HFFc6 (cell line): ENCODE measurements around the gene RNF175. TPM values are rescaled to one million over a fixed set of nuclear protein-coding genes. Genes with fewer than 3 reads are reported as not detected.
A peak's percentile ranks its signal among the peaks of the same experiment; 100 is the strongest.

Source experiments
- DNase-seq: peaks from one replicate; pipeline ENCODE4 v3.0.0-alpha.2; 2018
- H3K27ac Mint-ChIP-seq: 2 replicates; pipeline ENCODE4 v1.8.0; 2020; ENCODE audit warnings: mild to moderate bottlenecking, mixed read lengths
- H3K27me3 Mint-ChIP-seq: 2 replicates; pipeline ENCODE4 v1.8.0; 2021; ENCODE audit warnings: mild to moderate bottlenecking, moderate library complexity, mixed read lengths; ENCODE audit not compliant: insufficient read depth
- H3K36me3 Mint-ChIP-seq: 2 replicates; pipeline ENCODE4 v1.8.0; 2021; ENCODE audit warnings: low read depth, mixed read lengths
- H3K4me1 Mint-ChIP-seq: 2 replicates; pipeline ENCODE4 v1.8.0; 2020; ENCODE audit warnings: low read depth, mixed read lengths
- H3K4me3 Mint-ChIP-seq: 2 replicates; pipeline ENCODE4 v1.8.0; 2020; ENCODE audit warnings: mild to moderate bottlenecking, moderate library complexity, mixed read lengths
- H3K9me3 Mint-ChIP-seq: 2 replicates; pipeline ENCODE4 v1.8.0; 2020; ENCODE audit warnings: mild to moderate bottlenecking, mixed read lengths
- CTCF ChIP-seq: fragments of 200-600 bp; sonication (generic); IDR thresholded peaks from 2 replicates; pipeline ENCODE4 v1.5.0; 2021; ENCODE audit warnings: antibody characterized with exemption, mild to moderate bottlenecking
- total RNA-seq, 6 experiments: library from RNA; stranded (reverse); fragmentation: NEBNext Ultra II Directional; extraction: Animal tissue kit (Norgen Biotek cat#: 25700); gene quantifications; 2 replicates in 1 of 6; 3 replicates in 5 of 6; pipeline ENCODE4 v1.2.3, GENCODE V29; 2021

The RNF175 gene
- total RNA-seq, 6 experiments from 2014 or later: not detected

- no peaks in the 10 kb centered on the region for H3K36me3 Mint-ChIP-seq
- no peaks in the 10 kb centered on the region for H3K9me3 Mint-ChIP-seq
- DNase-seq: no peak
- no peak for TF ChIP-seq CTCF
- peaks cover 12% of the 10 kb centered on the region for H3K4me1 Mint-ChIP-seq
- no peak overlapping the region for H3K27ac Mint-ChIP-seq
- H3K4me3 Mint-ChIP-seq: no peak overlapping the region
- peaks cover 11% of the 10 kb centered on the region for H3K27me3 Mint-ChIP-seq
Observed at GRCh38 chr4:153782581-153782980, 22.8 kb upstream of the RNF175 start.

GRCh38 chr4:153781717-153782416, 22.0 kb upstream of the RNF175 start:
- TF ChIP-seq CTCF: no peak
- Mint-ChIP-seq H3K4me3 (no peak overlapping the region), H3K27me3 (peaks cover 6% of the 10 kb centered on the region), H3K9me3 (no peaks in the 10 kb centered on the region), H3K4me1 (peaks cover 12% of the 10 kb centered on the region), H3K36me3 (no peaks in the 10 kb centered on the region), H3K27ac (no peak overlapping the region)
- DNase-seq: peak; percentile 9

- H3K4me3 Mint-ChIP-seq: no peak overlapping the region
- no peaks in the 10 kb centered on the region for H3K36me3 Mint-ChIP-seq
- H3K27ac Mint-ChIP-seq: no peak overlapping the region
- H3K4me1 Mint-ChIP-seq: peaks cover 12% of the 10 kb centered on the region
- DNase-seq: no peak
- H3K27me3 Mint-ChIP-seq: peaks cover 6% of the 10 kb centered on the region
- TF ChIP-seq CTCF: no peak
- H3K9me3 Mint-ChIP-seq: no peaks in the 10 kb centered on the region
Observed at GRCh38 chr4:153781280-153781679, 21.5 kb upstream of the RNF175 start.

- Mint-ChIP-seq H3K27ac (no peak overlapping the region), H3K9me3 (no peaks in the 10 kb centered on the region), H3K4me1 (peaks cover 12% of the 10 kb centered on the region), H3K27me3 (peaks cover 6% of the 10 kb centered on the region), H3K36me3 (no peaks in the 10 kb centered on the region), H3K4me3 (no peak overlapping the region)
- no peak for TF ChIP-seq CTCF
- DNase-seq: no peak
Observed at GRCh38 chr4:153780876-153781275, 21.1 kb upstream of the RNF175 start.

- Mint-ChIP-seq H3K4me1 (peaks cover 12% of the 10 kb centered on the region), H3K36me3 (no peaks in the 10 kb centered on the region), H3K4me3 (no peak overlapping the region), H3K27me3 (peaks cover 6% of the 10 kb centered on the region; the same call in 1 of the 2 replicates), H3K9me3 (no peaks in the 10 kb centered on the region), H3K27ac (no peak overlapping the region)
- no peak for TF ChIP-seq CTCF
- DNase-seq: no peak
Observed at GRCh38 chr4:153780221-153780620, 20.4 kb upstream of the RNF175 start.
